Measurements from ENCODE around the gene PAQR3.

GRCh38 chr4:78870056-78870455 lies 69.2 kb downstream of the PAQR3 start:
- no peak for TF ChIP-seq CTCF (conservative IDR thresholded peaks at IDR 0.05)
- TF ChIP-seq ZFX (IDR thresholded peaks at IDR 0.05) = no peak
